Measurements from ENCODE around the gene GRIN2A.

DNA sequence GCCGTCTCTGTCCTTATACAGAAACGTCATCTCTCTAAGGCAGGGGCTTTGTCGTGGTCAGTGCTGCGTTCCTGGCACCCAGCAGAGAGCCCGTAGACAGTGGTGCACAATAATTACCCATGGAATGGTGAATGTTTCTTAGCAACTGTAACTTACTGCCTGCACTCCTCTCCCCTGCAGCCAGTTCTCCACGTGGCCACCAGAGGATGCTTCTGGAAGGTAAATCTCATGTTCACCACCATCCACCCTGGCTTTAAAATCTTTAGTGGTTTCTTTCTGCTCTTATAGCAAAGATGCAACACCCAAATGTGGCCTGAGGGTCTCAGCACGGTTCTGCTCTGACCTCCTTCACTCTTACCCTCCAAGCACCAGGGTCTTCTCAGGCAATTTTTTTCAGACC lies 150.8 kb downstream of the GRIN2A start:
- TF ChIP-seq, protein P1, sequence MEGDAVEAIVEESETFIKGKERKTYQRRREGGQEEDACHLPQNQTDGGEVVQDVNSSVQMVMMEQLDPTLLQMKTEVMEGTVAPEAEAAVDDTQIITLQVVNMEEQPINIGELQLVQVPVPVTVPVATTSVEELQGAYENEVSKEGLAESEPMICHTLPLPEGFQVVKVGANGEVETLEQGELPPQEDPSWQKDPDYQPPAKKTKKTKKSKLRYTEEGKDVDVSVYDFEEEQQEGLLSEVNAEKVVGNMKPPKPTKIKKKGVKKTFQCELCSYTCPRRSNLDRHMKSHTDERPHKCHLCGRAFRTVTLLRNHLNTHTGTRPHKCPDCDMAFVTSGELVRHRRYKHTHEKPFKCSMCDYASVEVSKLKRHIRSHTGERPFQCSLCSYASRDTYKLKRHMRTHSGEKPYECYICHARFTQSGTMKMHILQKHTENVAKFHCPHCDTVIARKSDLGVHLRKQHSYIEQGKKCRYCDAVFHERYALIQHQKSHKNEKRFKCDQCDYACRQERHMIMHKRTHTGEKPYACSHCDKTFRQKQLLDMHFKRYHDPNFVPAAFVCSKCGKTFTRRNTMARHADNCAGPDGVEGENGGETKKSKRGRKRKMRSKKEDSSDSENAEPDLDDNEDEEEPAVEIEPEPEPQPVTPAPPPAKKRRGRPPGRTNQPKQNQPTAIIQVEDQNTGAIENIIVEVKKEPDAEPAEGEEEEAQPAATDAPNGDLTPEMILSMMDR (optimal IDR thresholded peaks at IDR 0.05 in 1 of 3, IDR thresholded peaks at IDR 0.05 in 1 of 3, conservative IDR thresholded peaks at IDR 0.05 in 1 of 3; ENCODE audit: extremely low read depth in 1 of 3, insufficient read depth in 2 of 3, low read length in 3 of 3) = peak in 2 of 3 experiments; percentile 22 to 41
- TF ChIP-seq EZH2 (IDR thresholded peaks at IDR 0.05; ENCODE audit: low read length) = no peak

Data from keratinocyte (primary cell).